HPDE6-E6E7 (cell line): ENCODE results near the gene EML4.

Experiments
- DNase-seq: peaks from one replicate; pipeline ENCODE4 v3.0.0; 2011; ENCODE audit warnings: missing footprints; ENCODE audit errors: extremely low spot score

The EML4 gene

DNA sequence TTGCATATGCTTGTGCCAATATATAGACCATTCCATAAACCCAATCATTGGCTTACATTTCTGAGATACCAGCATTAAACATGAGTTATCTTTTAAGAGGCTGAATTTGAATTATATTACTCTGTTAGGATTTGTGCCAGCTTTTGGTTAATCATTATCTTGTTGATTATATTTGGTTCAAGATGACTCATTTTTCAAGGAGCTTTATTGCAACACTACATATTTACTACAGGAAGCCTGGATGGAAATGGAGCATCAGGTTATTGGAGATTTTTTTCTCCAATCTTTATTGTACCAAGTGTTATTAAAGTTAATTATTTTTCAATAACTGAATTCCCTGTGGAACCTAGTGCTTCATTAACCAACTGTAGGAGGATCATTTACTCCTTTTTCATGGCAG is 26.4 kb downstream of the EML4 start:
- peak; percentile 29 for DNase-seq

DNA sequence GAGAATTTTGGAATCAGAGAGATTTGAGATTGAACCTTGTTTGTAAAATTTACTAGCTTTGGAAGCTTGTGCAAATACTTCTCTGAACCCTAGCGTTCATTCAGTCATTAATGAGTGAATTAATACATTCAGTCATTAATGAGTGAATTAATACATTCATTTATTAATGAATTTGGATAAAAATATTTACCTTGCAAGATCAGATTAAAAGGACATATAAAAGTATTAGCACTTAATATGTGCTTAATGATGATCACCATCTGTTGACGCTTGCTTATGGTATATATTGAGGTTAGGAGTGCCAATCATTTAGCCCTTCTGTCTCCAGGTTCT is 26.9 kb downstream of the EML4 start:
- no peak for DNase-seq

- peak; percentile 26 for DNase-seq
Measured at GRCh38 chr2:42196403-42197267, 27.5 kb downstream of the EML4 start.

- no peak for DNase-seq
Measured at GRCh38 chr2:42197792-42198191, 28.6 kb downstream of the EML4 start.

DNA sequence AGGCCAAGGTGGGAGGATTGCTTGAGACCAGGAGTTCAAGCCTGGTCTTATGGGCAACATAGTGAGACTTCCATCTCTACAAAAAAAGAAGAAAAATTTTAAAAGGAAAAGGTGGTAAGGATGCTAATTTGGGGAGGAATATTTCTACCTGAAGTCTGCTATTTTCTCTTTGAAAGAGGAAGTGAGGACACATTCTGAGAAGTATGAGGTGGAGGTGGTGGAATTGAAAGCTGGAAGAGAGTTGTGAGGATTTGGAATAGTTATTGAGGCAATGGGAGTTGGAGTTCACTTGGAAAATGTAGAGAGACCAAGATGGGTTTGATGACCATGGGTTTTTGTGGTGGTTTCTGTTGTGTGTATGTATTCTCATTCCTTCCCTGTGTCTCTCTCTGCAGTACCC is 29.3 kb downstream of the EML4 start:
- no peak for DNase-seq

GRCh38 chr2:42199002-42199401 is 29.8 kb downstream of the EML4 start:
- no peak for DNase-seq

DNA sequence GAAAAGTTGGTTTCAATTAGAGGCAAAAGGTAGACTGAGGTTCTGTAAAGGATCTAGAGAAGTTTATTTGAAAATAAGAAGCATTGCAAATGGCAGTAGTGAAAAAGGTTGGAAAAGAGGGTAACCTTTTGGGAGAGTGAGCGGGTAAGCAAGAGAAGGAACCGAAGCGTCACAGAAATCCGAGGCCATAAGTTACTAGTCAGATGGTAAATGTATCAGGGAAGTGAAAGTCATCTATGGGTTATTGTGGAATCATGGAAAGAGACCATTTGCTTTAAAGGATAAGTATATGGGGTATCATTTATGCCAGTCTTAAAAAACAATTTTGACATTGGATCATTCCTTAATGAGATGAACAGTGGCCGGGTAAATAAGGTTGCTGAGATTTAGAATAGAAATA is 30.5 kb downstream of the EML4 start:
- DNase-seq, result no peak

DNA sequence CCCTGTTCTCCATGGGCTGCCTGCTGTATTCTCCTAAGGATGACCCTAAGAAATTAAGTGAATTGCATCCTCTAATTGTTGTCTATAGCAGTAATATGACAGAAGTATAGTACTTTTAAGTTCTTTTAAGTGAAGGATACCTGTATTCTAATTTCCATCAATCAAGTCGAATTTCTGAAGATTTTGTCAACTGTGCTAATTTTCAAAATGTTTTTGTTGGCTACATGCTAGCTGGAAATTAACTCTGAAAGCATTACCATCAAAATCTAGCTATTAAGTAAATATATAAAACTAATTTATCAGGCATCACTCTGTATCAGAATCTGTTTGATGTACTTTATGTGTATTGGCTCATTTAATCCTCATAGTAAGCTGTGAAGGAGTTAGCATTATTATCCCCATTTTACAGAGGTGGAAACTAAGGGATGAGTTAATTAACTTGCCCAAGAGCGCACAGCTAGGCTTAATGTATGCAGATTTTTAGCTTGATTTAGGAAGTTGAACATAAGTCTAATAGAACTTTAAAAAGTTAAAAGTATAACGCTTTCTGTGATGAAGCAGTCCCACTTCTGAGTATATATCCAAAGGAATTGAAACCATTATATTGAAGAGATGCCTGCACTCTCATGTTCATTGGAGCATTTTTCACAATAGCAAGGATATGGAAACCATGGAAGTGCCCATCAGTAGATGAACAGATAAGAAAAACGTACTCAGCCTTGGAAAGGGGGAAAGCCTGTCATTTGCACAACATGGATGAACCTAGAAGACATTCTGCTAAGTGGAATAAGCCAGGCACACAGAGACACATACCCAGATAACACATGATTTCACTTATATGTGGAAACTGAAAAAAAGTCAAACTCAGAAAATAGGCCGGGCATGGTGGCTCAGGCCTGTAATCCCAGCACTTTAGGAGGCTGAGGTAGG is 32.0 kb downstream of the EML4 start:
- DNase-seq, result no peak

GRCh38 chr2:42202634-42203008 is 33.5 kb downstream of the EML4 start:
- no peak for DNase-seq

GRCh38 chr2:42203792-42204191 is 34.6 kb downstream of the EML4 start:
- DNase-seq, result no peak

- DNase-seq, result no peak
Measured at GRCh38 chr2:42205337-42205736, 36.2 kb downstream of the EML4 start.

DNA sequence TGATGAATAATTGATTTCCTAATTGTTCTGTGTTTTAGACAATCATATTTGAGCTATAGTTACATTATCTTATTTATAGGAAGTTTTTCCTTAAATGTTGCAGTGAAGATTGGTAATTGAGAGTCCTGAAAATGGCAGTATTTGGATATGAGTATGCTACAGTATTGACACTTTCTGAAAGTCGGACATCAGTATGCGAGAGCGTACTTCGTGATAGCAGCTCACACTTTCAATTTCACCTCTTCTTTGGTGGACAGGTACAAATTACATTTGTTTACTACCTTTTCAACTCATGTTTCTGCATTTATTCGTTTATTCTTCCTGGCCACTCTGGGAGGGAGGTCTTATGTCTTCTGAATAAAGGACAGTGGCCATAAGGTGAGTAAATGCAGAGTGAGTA is 38.7 kb downstream of the EML4 start:
- DNase-seq, result no peak

DNA sequence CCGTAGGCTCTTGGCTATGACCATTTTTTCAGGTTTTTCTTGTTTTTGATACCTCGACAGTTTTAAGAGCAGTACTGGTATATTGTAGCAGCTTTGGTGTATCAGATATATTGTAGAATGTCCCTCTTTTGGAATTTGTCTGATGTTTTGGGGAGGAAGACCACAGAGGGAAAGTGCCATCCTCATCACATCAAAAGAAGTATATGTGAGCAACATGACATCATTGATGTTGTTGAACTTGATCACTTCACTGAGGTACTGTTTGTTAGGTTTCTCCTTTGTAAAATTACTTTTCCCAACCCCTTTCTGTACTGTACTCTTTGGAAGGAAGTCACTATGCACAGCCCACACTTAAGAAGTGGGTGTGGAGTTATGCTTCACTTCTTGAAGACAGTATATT is 41.0 kb downstream of the EML4 start:
- DNase-seq, result no peak

DNA sequence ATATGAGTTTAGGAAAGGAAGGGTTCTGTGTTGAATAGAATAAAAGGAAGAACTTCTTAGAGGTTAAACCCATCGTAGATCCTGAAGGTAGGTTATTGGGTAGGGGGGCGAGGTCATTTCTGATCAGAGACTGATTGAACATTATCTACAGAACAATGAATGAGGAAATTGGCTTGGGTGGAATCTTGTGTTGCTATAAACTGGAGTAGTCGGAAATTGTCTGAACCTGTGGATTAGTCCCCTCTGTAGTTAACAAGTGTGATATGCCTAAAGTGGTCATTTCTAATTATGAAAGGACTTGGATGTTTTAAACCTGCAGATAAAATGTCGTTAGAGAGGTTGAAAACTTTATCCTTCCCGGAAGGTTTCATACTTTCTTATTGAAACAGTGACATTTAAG is 42.1 kb downstream of the EML4 start:
- DNase-seq, result no peak

GRCh38 chr2:42214669-42215068 is 45.5 kb downstream of the EML4 start:
- DNase-seq, result no peak

GRCh38 chr2:42216694-42217093 is 47.5 kb downstream of the EML4 start:
- DNase-seq, result peak; percentile 4

DNA sequence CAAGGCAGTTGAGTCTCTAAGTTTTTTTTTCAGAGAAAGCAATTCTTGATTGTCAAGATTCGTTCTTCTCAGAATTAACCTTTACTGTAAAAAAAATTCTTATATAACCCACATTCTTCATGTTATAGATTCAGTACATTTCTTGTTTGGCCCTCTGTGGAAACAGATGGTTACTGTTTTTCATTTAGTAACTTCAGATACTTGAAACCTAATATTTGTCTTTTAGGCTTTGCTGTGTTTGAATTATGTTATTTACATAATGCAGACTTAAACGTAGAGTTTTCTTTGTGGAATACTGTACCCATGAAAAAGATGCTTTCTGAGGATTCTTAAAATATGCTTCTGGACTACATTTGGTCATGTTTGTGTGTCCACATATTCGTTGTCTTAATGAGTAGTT is 48.2 kb downstream of the EML4 start:
- DNase-seq, result no peak

DNA sequence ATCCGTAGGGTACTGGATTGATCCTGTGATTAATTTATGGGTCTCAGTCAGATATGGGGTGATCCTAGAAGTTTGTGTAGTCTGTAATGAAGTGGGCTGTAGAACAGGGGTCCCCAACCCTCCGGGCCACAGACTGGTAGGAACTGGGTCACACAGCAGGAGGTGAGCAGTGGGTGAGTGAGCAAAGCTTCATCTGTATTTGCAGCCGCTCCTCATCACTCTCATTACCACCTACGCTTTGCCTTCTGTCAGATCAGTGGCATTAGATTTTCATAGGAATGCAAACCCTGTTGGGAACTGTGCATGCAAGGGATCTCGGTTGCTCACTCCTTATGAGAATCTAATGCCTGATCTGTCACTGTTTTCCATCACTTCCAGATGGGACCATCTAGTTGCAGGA is 48.8 kb downstream of the EML4 start:
- DNase-seq, result no peak

DNA sequence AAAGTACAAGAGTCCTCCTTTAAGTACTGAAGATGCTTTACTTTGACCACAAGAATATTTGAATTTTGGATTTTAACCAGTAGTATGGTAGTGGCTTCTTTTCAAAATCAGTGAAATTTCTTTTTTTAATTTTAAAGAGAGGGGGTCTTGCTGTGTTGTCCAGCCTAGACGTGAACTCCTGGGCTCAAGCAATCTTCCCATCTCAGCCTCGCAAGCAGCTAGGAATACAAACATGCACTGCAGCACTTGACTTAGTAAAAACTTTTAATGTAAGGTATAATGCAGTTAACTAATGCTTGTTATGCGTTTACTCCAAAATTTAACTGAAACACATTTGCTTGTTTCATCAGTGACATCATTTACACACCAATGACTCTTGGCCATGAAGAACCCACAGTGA is 49.6 kb downstream of the EML4 start:
- no peak for DNase-seq

DNA sequence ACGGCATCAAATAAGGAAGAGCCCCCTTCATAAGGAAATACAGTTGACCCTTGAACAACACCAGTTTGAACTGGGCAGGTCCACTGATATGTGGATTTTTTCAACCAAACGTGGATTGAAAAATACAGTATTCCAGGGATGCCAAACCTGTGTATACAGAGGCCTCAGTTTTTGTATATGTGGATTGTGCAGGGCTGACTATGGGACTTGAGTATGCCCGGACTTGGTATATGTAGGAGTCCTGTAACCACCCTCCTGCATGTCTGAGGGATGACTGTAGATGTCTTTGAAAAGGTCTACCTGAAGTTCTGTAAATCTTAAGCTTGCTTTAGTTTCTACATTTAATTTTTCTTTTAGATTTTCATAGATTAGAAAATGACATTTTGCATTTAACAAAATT is 50.0 kb downstream of the EML4 start:
- no peak for DNase-seq

DNA sequence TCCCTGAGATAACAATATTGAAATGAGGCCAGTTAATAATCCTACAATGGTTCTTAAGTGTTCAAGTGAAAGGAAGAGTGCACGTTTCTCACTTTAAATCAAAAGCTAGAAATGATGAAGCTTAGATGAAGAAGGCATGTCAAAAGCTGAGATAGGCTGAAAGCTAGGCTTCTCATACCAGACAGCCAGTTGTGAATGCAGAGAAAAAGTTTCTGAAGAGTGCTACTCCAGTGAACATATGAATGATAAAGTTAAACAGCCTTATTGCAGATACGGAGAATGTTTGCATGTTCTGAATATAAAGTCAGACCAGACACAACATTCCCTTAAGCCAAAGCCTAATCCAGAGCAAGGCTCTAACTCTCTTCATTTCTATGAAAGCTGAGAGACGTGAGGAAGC is 51.4 kb downstream of the EML4 start:
- no peak for DNase-seq

DNA sequence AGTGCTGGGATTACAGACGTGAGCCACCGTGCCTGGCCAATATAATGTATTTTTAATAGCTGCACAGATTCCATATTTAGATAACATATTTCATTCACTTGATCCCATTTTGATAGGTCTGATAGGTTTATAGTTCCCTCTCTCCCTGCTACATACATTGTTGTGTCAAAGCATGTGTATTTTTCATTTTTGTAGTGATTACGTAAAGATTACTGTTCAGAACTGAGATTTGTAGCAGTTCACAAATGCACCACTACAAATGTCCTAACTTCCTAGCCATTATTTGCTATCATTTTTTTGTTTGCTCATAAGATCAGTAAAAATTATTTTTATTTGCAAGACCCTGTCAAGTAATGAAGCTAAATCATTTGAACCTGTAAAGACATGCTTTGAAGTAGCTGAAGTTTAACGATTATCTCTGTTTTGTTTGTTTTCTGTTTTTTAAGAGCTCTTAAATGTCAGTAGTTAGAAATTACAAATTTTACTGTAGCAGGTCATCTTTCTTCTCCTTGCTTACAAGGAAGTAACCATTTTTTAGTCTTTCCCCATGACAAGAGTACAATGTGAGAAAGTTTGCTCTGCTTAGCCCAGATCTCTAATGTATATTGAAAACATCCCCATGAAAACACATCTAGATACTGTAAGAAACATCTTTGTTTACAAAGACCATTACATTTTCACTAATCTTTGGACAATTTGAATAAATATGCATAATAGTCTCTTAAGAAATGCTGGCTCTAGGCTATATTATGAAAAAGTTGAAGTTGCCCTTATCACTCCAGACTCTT is 54.1 kb downstream of the EML4 start:
- DNase-seq, result no peak
